Dedifferentiated amniotic fluid mesenchymal stem cell (primary cell): Measurements from ENCODE around the gene FAH.
"Not testable (repeated sequence)": the region's sequence is repeated elsewhere in the genome, so short reads cannot be mapped to it uniquely, and the experiment has no call there.

Experiments
- DNase-seq: peaks from one replicate; pipeline ENCODE4 v3.0.0-alpha.2; 2016; ENCODE audit errors: extremely low spot score

The FAH gene

GRCh38 chr15:80152896-80153876, at the start of gene FAH:
TSS of gene FAH (plus strand) at chr15:80152999. CDS start at chr15:80153055, 56 bp downstream.
- peak; percentile 36 for DNase-seq

- no peak for DNase-seq
Observed at GRCh38 chr15:80105193-80105592, 47.6 kb upstream of the FAH start.

- DNase-seq, result no peak
Observed at GRCh38 chr15:80105595-80105994, 47.2 kb upstream of the FAH start.

- DNase-seq, result peak; percentile 36
Observed at GRCh38 chr15:80106051-80106450, 46.7 kb upstream of the FAH start.

- DNase-seq, result no peak
Observed at GRCh38 chr15:80107204-80107603, 45.6 kb upstream of the FAH start.

- no peak for DNase-seq
Observed at GRCh38 chr15:80107774-80108173, 45.0 kb upstream of the FAH start.

- DNase-seq, result no peak
Observed at GRCh38 chr15:80109388-80109787, 43.4 kb upstream of the FAH start.

GRCh38 chr15:80110920-80111319, 41.9 kb upstream of the FAH start:
- DNase-seq, result no peak

GRCh38 chr15:80114114-80114513, 38.7 kb upstream of the FAH start:
- DNase-seq, result no peak

- DNase-seq, result no peak
Observed at GRCh38 chr15:80115021-80115420, 37.8 kb upstream of the FAH start.

GRCh38 chr15:80118956-80119355, 33.8 kb upstream of the FAH start:
- no peak for DNase-seq

GRCh38 chr15:80120636-80121035, 32.2 kb upstream of the FAH start:
- no peak for DNase-seq

GRCh38 chr15:80121546-80121945, 31.3 kb upstream of the FAH start:
- DNase-seq, result no peak

GRCh38 chr15:80123034-80123433, 29.8 kb upstream of the FAH start:
- DNase-seq, result no peak

GRCh38 chr15:80127253-80127652, 25.5 kb upstream of the FAH start:
- not testable (repeated sequence) for DNase-seq

- no peak for DNase-seq
Observed at GRCh38 chr15:80127911-80128310, 24.9 kb upstream of the FAH start.

GRCh38 chr15:80132382-80132781, 20.4 kb upstream of the FAH start:
- DNase-seq, result no peak

- no peak for DNase-seq
Observed at GRCh38 chr15:80136854-80137253, 15.9 kb upstream of the FAH start.

- DNase-seq, result no peak
Observed at GRCh38 chr15:80138961-80139360, 13.8 kb upstream of the FAH start.

- no peak for DNase-seq
Observed at GRCh38 chr15:80140909-80141308, 11.9 kb upstream of the FAH start.

- DNase-seq, result no peak
Observed at GRCh38 chr15:80141916-80142598, 10.7 kb upstream of the FAH start.

GRCh38 chr15:80142646-80143045, 10.2 kb upstream of the FAH start:
- no peak for DNase-seq

- DNase-seq, result no peak
Observed at GRCh38 chr15:80151148-80151547, 1.7 kb upstream of the FAH start.
